ENCODE results near the gene FAM53A.

The FAM53A gene

DNA sequence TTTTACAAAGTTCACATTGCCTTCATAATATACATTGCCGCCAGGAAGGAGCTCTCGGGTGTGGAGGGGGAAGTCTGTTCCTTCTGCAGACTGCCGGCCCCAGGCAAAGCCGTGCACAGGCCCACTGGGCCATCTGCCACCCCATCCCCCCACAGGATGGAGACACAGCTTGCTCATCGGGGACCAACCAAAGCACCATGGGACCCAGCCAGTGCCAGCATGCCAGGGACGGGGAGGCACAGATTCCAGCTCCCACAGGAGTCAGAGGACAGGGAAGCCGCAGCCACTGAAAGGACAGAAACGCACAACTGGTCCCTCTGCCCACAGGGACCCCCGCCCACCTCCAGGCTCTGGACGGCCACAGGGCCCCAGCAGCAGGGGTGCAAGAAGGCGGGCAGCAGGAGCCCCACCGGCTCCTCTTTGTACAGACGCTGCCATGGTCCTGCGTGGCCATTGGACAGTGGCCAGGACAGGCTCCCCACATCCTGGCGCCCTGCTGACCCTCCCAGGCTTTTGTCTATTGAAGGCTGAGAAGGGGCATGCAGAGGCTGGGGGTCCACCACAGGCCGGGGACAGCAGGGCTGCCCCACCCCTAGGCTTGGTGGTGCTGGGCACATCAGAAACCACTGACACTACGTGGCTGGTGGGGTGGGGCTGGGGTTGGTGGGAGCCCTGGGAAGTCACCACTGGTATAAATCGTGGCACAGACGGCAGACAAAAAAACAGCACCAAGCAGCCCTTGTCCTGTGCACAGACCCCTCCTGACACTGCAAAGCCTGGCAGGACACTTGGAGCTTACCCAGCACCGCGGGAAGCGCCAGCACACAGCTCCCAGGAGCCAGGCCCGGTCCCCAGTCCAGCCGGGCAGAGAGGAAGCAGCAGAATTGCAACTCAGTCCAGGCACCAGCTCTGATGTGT is 89.0 kb downstream of the FAM53A start:
- no peak for DNase-seq (ENCODE audit: low read depth in 2 of 2, low spot score in 1 of 2)

DNA sequence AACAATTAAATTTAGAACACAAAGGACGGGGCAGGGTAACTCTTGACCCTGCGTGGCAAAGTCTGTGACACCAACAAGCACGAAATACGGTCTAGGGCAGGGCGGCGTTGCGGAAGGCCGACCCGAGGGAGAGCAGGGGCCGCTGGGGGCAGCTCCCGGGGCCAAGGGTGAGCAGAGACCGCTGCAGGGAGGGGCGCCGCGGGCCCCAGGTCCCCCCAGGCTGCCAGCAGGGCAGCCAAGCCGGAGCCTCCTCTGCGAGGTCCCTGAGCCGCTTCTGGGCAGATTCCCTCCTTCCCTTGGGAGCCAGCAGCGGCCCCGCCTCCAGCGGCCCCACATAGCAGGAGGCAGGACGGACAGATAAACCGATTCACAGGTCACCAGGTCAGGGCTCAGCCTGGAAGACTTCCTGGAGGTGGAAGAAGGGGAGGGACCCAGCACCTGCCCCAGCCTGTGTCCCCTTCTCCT is 90.2 kb downstream of the FAM53A start:
- no peak for DNase-seq (ENCODE audit: low read depth in 2 of 2, low spot score in 1 of 2)

DNA sequence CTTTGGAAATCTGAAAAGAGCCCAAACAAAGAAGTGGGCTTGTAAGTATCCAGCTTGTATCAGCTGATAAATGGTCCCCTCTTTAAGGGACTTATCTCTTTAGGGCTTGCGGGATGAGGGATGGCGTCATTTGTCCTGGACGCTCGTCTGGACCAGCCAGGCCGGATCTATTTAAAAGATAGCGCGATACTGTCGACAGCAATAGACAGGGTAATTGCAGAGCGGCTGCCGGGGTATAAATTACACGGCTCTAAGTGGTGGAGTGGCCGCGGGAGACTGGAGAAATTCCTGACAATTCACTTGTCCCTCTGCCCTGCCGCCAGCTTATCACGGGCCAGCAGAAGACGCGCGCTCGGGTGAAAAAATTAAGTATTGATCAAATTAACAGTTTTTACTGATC is 90.7 kb downstream of the FAM53A start:
- DNase-seq (ENCODE audit: low read depth in 2 of 2, low spot score in 1 of 2) = no peak

DNA sequence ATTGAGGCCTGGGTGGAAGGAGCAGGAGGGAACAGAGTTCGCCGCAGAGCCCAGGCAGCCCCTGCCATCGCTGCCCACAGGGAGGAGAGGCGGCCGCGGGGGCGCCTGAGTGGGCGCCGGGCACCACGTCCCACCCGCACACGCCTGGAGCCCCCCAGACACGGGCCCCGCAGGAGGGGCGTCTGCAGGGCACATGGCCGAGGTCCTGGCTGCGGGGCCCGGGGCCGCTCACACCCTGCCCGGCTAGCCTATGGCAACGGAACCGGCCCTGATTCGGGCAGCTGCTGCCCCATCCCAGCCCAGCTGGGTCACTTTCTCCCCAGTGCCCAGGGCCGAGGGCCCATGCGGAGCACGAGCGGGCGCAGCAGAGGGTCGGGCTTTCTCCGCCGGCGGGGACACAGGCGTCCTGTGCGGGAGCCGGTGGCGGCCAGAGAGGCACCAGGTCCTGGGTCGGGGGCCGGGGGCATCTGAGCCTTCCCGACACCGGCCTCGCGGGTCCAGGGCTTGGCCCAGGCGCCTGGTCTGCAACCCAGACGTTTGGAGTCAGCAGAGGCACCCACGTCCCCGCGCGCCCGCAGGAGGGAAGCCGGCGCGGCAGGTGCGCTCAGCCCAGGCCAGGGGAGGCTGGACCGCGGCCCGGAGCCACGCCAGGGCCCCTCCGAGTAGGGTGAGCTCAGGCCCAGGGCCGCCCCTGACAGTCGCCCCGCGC is 91.2 kb downstream of the FAM53A start:
- no peak for DNase-seq (ENCODE audit: low read depth in 2 of 2, low spot score in 1 of 2)

DNA sequence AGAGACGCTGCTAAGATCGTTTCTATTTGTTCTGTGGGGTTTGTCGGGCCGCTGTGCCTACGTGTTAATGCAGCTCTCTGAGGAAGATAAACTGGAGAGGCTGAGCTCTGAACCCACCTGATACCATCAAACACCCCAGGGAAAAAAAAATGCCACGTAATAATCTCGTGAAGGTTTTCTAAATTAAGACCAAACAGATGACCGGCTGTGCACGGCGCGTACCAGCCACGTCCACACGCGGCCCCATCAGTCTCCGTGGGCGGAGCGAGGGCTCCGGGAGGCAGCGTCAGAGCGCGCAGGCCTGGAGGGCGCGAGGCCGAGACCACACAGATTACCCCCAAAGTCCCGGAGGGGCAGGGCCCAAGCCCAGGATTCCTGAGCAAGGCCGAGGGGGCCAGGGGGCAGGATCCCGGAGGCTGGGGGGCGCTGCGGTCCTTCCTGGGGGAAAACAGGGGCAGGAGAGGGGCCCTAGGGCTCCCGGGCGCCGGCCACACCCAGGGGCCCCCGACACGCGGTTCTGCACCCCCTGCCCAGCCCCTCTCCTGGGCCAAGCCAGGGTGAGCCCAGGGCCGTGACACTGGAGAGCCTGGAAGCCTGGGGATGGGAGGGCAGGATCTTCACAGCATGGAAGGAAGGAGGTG is 91.9 kb downstream of the FAM53A start:
- DNase-seq (ENCODE audit: low read depth in 2 of 2, low spot score in 1 of 2) = no peak

DNA sequence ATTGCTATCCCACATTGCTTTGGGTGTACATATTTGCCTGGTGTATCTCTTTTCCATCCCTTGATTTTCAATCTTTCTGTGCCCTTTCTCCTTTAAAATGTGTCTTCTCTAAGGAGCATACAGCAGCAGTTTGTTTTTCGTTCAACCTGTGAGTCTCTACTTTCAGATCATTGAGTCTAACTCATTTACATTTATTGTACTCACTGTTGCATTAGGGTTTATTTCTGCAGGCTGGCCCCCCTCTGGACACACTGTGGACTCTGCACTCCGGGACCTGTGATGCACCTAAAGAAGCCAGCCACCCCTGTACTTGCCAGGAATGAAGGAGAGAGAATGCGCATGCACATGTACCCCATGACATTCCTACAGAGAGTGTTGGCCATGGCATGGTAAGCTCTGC is 93.0 kb downstream of the FAM53A start:
- no peak for DNase-seq (ENCODE audit: low read depth in 2 of 2, low spot score in 1 of 2)

DNA sequence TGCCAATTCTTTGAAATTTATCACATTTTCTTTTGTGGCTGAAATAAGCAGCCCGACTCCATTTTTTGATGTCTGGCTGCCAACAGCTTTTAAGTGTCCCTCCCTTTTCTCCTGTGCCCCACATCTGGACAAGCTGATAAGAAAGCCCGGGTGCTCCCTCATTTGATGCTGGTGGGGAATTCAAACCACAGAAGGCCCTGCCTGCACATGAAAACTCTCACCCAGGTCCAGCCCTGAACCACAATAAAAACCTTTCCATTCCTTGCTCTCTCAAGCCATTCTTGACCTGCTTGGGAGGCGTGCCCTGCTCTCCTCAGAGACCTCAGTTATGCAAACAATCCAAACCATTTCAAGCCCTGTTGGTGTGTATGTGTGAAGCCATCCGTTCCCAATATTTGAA is 93.9 kb downstream of the FAM53A start:
- DNase-seq (ENCODE audit: low read depth in 2 of 2, low spot score in 1 of 2) = no peak

Data from stimulated activated CD8-positive, alpha-beta memory T cell treated with anti-CD3 and anti-CD28 coated beads, Interleukin-4, amount 100 ng/mL, for 1 hour (primary cell).